Measurements from ENCODE around the gene ZNF57. TPM values are rescaled to one million over a fixed set of nuclear protein-coding genes. Genes with fewer than 3 reads are reported as not detected.
A peak's percentile ranks its signal among the peaks of the same experiment; 100 is the strongest.

ZNF57 gene
- 1 to 10 TPM; 5.9 to 7.1 TPM for total RNA-seq

- POLR2A ChIA-PET = interaction anchor here (0.6 to 1.1 kb wide), 4 partner anchors 50 to 425 kb away, joined by 3 to 11 read pairs (median 6); partner anchors contain the start of gene GADD45B
- Mint-ChIP-seq H3K27me3 (no peaks in the 10 kb centered on the region), H3K36me3 (ENCODE audit: low read depth) (no peaks in the 10 kb centered on the region), H3K9me3 (ENCODE audit: low read depth) (peaks cover 10% of the 10 kb centered on the region), H3K4me1 (peaks cover 18% of the 10 kb centered on the region), H3K4me3 (peak within 1 kb of the TSS; percentile 98), H3K27ac (peak within 1 kb of the TSS; percentile 96)
- intact Hi-C loops (cut with DNase I, micrococcal nuclease) = loop anchor here (1.0 to 5.0 kb wide), 12 partner anchors 12 to 384 kb away; partner anchors contain the start of genes ZNF555 (in 2 of the 2), GNG7 (in 1 of the 2), NCLN (in 1 of the 2) and THOP1 (in 1 of the 2)
- DNase-seq = peak; percentile 100
- peak; percentile 99 for ATAC-seq
- CTCF ChIA-PET = interaction anchor here (0.6 to 1.4 kb wide), 6 partner anchors 12 to 283 kb away, joined by 3 to 6 read pairs (median 3); no protein-coding TSS in a partner anchor
Measured at GRCh38 chr19:2900296-2901252, at the start of gene ZNF57. Gene ZNF57, plus strand, starts transcription at chr19:2900928. Its CDS starts 118 bp downstream, at chr19:2901046.

GRCh38 chr19:2852598-2852997, 48.1 kb upstream of the ZNF57 start:
- no peak for ATAC-seq

GRCh38 chr19:2853015-2853606, 47.6 kb upstream of the ZNF57 start:
- Mint-ChIP-seq H3K36me3 (ENCODE audit: low read depth) (peaks cover 62% of the 10 kb centered on the region), H3K9me3 (ENCODE audit: low read depth) (peaks cover 48% of the 10 kb centered on the region), H3K4me1 (peaks cover 29% of the 10 kb centered on the region), H3K27me3 (no peaks in the 10 kb centered on the region), H3K27ac (no peak overlapping the region), H3K4me3 (no peak overlapping the region)
- ATAC-seq (no peak), DNase-seq (no peak)
- ChIA-PET POLR2A (interaction anchor here (0.5 kb wide), 1 partner anchor 97 kb away, joined by 5 read pairs; no protein-coding TSS in a partner anchor), CTCF (interaction anchor here (1.1 kb wide), 1 partner anchor 15 kb away, joined by 5 read pairs; no protein-coding TSS in a partner anchor)
- intact Hi-C loops (cut with DNase I, micrococcal nuclease) = loop anchor here in 1 of 2 experiments (2.0 kb wide), 1 partner anchor 20 kb away; no protein-coding TSS in a partner anchor

More at GRCh38 chr19:2852598-2852997, 48.1 kb upstream of the ZNF57 start:
- CTCF ChIA-PET = no interaction called here
- Mint-ChIP-seq H3K4me3 (no peak overlapping the region), H3K27ac (no peak overlapping the region), H3K9me3 (ENCODE audit: low read depth) (peaks cover 48% of the 10 kb centered on the region), H3K36me3 (ENCODE audit: low read depth) (peaks cover 65% of the 10 kb centered on the region), H3K4me1 (peaks cover 29% of the 10 kb centered on the region), H3K27me3 (no peaks in the 10 kb centered on the region)
- DNase-seq = no peak
- intact Hi-C loops (cut with DNase I, micrococcal nuclease) = loop anchor here in 1 of 2 experiments (2.0 kb wide), 1 partner anchor 20 kb away; no protein-coding TSS in a partner anchor
- POLR2A ChIA-PET = no interaction called here

GRCh38 chr19:2854849-2855248, 45.9 kb upstream of the ZNF57 start:
- intact Hi-C loops (cut with DNase I, micrococcal nuclease) = no loop called here
- Mint-ChIP-seq H3K27me3 (no peaks in the 10 kb centered on the region), H3K27ac (no peak overlapping the region), H3K4me3 (no peak overlapping the region), H3K9me3 (ENCODE audit: low read depth) (peaks cover 48% of the 10 kb centered on the region), H3K36me3 (ENCODE audit: low read depth) (peaks cover 59% of the 10 kb centered on the region), H3K4me1 (peaks cover 32% of the 10 kb centered on the region)
- ChIA-PET POLR2A (no interaction called here), CTCF (interaction anchor here (0.7 to 0.9 kb wide), 2 partner anchors 14 to 46 kb away, joined by 3 read pairs; partner anchors contain the start of genes ZNF555 and ZNF57)
- DNase-seq (no peak), ATAC-seq (no peak)

GRCh38 chr19:2856457-2857050, 44.2 kb upstream of the ZNF57 start:
- intact Hi-C loops (cut with DNase I, micrococcal nuclease) = no loop called here
- ATAC-seq = peak; percentile 39
- ChIA-PET CTCF (interaction anchor here (1.8 kb wide), 1 partner anchor 220 kb away, joined by 4 read pairs; no protein-coding TSS in a partner anchor), POLR2A (interaction anchor here (0.6 to 0.7 kb wide), 2 partner anchors 15 to 208 kb away, joined by 3 to 9 read pairs; partner anchors contain the start of gene ZNF555)
- H3K4me1 Mint-ChIP-seq = peaks cover 22% of the 10 kb centered on the region
- no peak overlapping the region for H3K4me3 Mint-ChIP-seq
- peak overlapping the region; percentile 82 for H3K27ac Mint-ChIP-seq
- H3K9me3 Mint-ChIP-seq (ENCODE audit: low read depth) = peaks cover 36% of the 10 kb centered on the region
- no peak for DNase-seq
- H3K36me3 Mint-ChIP-seq (ENCODE audit: low read depth) = peaks cover 43% of the 10 kb centered on the region
- no peaks in the 10 kb centered on the region for H3K27me3 Mint-ChIP-seq

GRCh38 chr19:2858864-2859263, 41.9 kb upstream of the ZNF57 start:
- DNase-seq = no peak
- H3K4me1 Mint-ChIP-seq = peaks cover 22% of the 10 kb centered on the region
- peaks cover 20% of the 10 kb centered on the region for H3K36me3 Mint-ChIP-seq (ENCODE audit: low read depth)
- H3K4me3 Mint-ChIP-seq = no peak overlapping the region
- POLR2A ChIA-PET = no interaction called here
- intact Hi-C loops (cut with DNase I, micrococcal nuclease) = no loop called here
- H3K27me3 Mint-ChIP-seq = no peaks in the 10 kb centered on the region
- ATAC-seq = no peak
- peaks cover 16% of the 10 kb centered on the region for H3K9me3 Mint-ChIP-seq (ENCODE audit: low read depth)
- CTCF ChIA-PET = interaction anchor here (0.7 to 1.5 kb wide), 4 partner anchors 26 to 211 kb away, joined by 3 to 5 read pairs (median 4); no protein-coding TSS in a partner anchor
- H3K27ac Mint-ChIP-seq = no peak overlapping the region

- POLR2A ChIA-PET = no interaction called here
- H3K36me3 Mint-ChIP-seq (ENCODE audit: low read depth) = no peaks in the 10 kb centered on the region
- H3K4me1 Mint-ChIP-seq = no peaks in the 10 kb centered on the region
- no peak overlapping the region for H3K4me3 Mint-ChIP-seq
- ATAC-seq = no peak
- CTCF ChIA-PET = interaction anchor here (0.6 to 0.7 kb wide), 3 partner anchors 211 to 565 kb away, joined by 3 to 5 read pairs (median 3); no protein-coding TSS in a partner anchor
- no peak overlapping the region for H3K27ac Mint-ChIP-seq
- peaks cover 5% of the 10 kb centered on the region for H3K27me3 Mint-ChIP-seq
- no peaks in the 10 kb centered on the region for H3K9me3 Mint-ChIP-seq (ENCODE audit: low read depth)
- no peak for DNase-seq
- intact Hi-C loops (cut with DNase I, micrococcal nuclease) = no loop called here
Measured at GRCh38 chr19:2863816-2864215, 36.9 kb upstream of the ZNF57 start.

GRCh38 chr19:2865334-2866100, 35.2 kb upstream of the ZNF57 start:
- H3K4me1 Mint-ChIP-seq = no peaks in the 10 kb centered on the region
- no peaks in the 10 kb centered on the region for H3K9me3 Mint-ChIP-seq (ENCODE audit: low read depth)
- CTCF ChIA-PET = interaction anchor here (0.6 kb wide), 1 partner anchor 231 kb away, joined by 3 read pairs; no protein-coding TSS in a partner anchor
- H3K4me3 Mint-ChIP-seq = no peak overlapping the region
- DNase-seq (no peak), ATAC-seq (no peak)
- no peaks in the 10 kb centered on the region for H3K36me3 Mint-ChIP-seq (ENCODE audit: low read depth)
- no peak overlapping the region for H3K27ac Mint-ChIP-seq
- intact Hi-C loops (cut with DNase I, micrococcal nuclease) = no loop called here
- POLR2A ChIA-PET = no interaction called here
- H3K27me3 Mint-ChIP-seq = peaks cover 5% of the 10 kb centered on the region

GRCh38 chr19:2866495-2867024, 34.2 kb upstream of the ZNF57 start:
- no peaks in the 10 kb centered on the region for H3K4me1 Mint-ChIP-seq
- ChIA-PET CTCF (interaction anchor here (0.6 to 1.0 kb wide), 4 partner anchors 25 to 213 kb away, joined by 3 to 4 read pairs (median 3); partner anchors contain the start of gene ZNF555), POLR2A (no interaction called here)
- intact Hi-C loops (cut with DNase I, micrococcal nuclease) = no loop called here
- ATAC-seq (no peak), DNase-seq (no peak)
- no peaks in the 10 kb centered on the region for H3K9me3 Mint-ChIP-seq (ENCODE audit: low read depth)
- no peak overlapping the region for H3K4me3 Mint-ChIP-seq
- H3K27ac Mint-ChIP-seq = no peak overlapping the region
- H3K27me3 Mint-ChIP-seq = peaks cover 5% of the 10 kb centered on the region
- H3K36me3 Mint-ChIP-seq (ENCODE audit: low read depth) = no peaks in the 10 kb centered on the region

Measured in activated CD4-positive, alpha-beta T cell treated with anti-CD3 and anti-CD28 coated beads for 36 hours (primary cell).